ENCODE measurements around the gene SETD1A.

DNA sequence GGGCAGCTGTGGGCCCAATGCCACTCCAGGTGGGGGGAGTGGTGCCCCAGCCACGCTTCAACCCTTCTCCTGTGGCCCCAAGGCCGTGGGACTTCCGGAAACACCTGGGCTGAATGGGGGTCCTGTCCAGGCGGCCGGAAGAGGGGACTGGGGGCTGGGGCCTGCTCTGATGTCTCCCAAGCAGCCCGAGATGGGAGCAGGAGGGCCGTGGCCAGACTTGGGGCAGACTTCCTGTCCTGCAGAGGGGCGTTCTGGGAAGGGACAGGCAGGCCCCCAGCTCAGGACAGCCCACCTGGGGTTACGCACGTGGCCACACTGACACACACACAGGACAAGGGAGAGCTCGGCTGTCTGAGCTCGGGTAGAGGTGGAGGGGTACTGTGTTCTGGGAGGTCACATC lies 32.6 kb downstream of the SETD1A start:
- TF ChIP-seq, protein P1, sequence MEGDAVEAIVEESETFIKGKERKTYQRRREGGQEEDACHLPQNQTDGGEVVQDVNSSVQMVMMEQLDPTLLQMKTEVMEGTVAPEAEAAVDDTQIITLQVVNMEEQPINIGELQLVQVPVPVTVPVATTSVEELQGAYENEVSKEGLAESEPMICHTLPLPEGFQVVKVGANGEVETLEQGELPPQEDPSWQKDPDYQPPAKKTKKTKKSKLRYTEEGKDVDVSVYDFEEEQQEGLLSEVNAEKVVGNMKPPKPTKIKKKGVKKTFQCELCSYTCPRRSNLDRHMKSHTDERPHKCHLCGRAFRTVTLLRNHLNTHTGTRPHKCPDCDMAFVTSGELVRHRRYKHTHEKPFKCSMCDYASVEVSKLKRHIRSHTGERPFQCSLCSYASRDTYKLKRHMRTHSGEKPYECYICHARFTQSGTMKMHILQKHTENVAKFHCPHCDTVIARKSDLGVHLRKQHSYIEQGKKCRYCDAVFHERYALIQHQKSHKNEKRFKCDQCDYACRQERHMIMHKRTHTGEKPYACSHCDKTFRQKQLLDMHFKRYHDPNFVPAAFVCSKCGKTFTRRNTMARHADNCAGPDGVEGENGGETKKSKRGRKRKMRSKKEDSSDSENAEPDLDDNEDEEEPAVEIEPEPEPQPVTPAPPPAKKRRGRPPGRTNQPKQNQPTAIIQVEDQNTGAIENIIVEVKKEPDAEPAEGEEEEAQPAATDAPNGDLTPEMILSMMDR (IDR thresholded peaks at IDR 0.05), result no peak
- no peak for TF ChIP-seq EZH2 (IDR thresholded peaks at IDR 0.05)
- no peak for TF ChIP-seq EZH2phosphoT487 (IDR thresholded peaks at IDR 0.05)
